OCI-LY7 (cell line): ENCODE measurements around the gene SEL1L2.

Experiments used
- CTCF ChIP-seq: fragments of 200-600 bp; sonication (generic); conservative IDR thresholded peaks from 2 replicates; pipeline ENCODE4 v1.5.1; 2014; ENCODE audit warnings: mild to moderate bottlenecking, antibody characterized with exemption, low read length, moderate library complexity, mixed read lengths
- EZH2phosphoT487 ChIP-seq: fragments of 200-600 bp; sonication (generic); IDR thresholded peaks from 2 replicates; pipeline ENCODE4 v1.6.1; 2018; ENCODE audit warnings: low read depth, borderline replicate concordance, mild to moderate bottlenecking, mixed run types, antibody characterized with exemption, low read length, moderate library complexity, mixed read lengths

GRCh38 chr20:13821876-13822275 lies 168.5 kb downstream of the SEL1L2 start:
- no peak for TF ChIP-seq CTCF
- no peak for TF ChIP-seq EZH2phosphoT487
